ENCODE measurements around the gene THSD7B.
"Not testable (repeated sequence)": the region's sequence is repeated elsewhere in the genome, so short reads cannot be mapped to it uniquely, and the experiment has no call there.

THSD7B gene

GRCh38 chr2:137287913-137288639, 522.7 kb downstream of the THSD7B start:
- no peak for DNase-seq

DNA sequence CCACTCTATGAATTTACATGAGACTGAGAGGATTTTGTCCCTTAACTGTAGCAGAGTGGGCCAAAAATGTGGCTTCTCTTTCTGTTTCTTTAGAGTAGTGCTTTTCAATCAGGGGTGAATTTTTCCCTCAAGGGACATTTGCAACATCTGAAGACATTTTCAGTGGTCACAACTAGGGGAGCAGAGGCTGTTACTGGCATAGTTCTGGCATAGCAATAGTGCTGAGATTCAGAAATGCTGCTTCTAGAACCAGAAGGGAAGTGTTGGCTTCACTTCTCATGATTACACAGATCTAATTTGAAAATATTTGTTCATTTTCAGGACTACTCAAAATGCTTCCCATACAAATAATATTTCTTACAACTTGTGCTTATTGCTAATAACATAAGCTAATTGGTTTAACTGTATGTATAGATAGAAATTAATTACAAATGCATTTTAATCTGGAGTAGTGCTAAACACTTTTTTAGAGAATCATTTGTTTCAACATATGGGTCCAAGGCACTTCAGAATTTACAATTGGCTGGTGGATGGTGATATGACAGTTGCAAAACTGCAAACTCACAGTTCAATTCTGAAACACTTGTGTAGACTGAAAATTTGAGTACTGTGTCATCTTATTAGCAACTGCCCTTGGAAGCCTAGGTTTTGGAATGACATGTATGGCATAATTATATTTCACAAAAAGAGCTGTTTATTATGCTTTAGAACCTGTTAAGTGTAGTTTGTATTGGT, 526.7 kb downstream of the THSD7B start:
- no peak for DNase-seq

DNA sequence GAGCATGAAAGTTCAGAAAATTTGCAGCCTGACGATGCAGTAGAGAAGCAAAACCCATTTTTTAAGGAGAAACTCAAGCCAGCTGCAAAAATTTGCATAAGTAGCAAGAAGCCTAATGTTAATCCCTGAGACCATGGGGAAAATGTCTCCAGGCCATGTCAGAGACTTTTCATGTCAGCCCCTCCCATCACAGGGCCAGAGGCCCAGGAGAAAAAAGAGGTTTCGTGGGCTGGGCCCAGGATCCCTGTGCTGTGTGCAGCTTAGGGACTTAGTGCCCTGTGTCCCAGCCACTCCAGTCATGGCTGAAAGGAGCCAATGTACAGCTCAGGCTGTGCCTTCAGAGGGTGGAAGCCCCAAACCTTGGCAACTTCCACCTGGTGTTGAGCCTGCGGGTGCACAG, 533.0 kb downstream of the THSD7B start:
- DNase-seq, result no peak

GRCh38 chr2:137300987-137301386, 535.6 kb downstream of the THSD7B start:
- no peak for DNase-seq

- no peak for DNase-seq
These were observed 537.6 kb downstream of the THSD7B start for GRCh38 chr2:137302957-137303356.

GRCh38 chr2:137316075-137316474, 550.7 kb downstream of the THSD7B start:
- DNase-seq, result no peak

GRCh38 chr2:137321566-137321965, 556.2 kb downstream of the THSD7B start:
- DNase-seq, result no peak

DNA sequence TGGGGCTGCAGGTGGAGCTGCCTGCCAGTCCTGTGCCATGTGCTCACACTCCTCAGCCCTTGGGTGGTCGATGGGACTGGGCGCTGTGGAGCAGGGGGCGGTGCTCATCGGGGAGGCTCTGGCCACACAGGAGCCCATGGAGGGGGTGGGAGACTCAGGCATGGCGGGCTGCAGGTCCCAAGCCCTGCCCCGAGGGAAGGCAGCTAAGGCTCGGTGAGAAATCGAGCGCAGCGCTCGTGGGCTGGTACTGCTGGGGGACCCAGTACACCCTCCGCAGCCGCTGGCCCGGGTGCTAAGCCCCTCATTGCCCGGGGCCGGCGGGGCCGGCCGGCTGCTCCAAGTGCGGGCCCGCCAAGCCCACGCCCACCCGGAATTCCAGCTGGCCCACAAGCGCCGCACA, 566.2 kb downstream of the THSD7B start:
- not testable (repeated sequence) for DNase-seq

DNA sequence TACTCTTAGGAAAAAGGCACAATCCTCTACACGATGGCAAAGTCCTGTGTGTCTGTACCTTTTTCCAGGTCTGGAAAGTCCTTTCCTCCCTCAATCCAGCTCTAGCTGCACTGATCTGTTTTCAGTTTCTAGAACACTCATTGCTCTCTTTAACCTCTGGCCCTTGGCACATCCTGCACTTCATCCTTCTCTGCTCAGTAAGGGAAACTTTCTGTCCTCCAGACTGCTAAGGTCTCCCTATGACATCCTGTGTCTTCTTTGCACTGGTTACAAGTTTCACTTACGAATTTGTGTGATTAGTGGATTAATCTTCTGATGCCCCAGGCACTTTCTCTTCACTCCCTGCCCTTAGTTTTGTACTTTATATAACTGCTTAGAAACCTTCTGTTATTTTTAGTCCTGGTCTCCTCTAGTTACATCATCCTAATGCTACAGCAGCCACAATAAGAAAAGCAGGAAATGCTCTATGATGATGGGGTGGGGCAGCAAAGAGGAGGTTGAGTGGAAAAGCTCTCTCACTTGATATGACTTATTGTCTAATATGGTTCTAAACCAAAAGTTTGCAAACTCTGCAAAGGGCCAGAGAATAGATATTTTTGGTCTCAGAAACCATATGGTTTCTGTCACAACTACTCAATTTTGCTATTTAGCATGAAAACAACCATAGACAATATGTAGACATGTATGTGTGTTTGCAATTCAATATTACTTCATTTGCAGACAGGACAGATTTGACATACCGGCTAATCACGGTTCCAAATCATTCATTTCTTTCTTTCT, 568.2 kb downstream of the THSD7B start:
- DNase-seq, result no peak

DNA sequence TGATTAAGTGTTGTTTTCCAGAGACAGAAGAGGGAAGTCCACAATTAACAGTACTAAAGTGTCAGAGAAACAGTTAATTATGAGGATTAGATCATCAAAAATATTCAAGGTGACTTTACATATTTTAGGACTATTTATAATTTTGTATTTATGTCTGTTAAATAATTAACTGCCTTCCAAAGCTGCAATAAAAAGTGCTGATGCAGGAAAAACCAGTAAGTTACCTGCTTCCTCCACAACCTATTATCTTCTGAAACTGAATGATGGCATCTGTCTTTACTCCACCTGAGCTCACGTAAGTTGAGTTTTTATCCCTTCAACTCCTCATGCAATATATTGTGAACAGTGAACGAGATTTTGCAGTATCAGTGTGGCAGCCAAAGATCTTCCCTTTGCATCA, 570.7 kb downstream of the THSD7B start:
- DNase-seq, result no peak

DNA sequence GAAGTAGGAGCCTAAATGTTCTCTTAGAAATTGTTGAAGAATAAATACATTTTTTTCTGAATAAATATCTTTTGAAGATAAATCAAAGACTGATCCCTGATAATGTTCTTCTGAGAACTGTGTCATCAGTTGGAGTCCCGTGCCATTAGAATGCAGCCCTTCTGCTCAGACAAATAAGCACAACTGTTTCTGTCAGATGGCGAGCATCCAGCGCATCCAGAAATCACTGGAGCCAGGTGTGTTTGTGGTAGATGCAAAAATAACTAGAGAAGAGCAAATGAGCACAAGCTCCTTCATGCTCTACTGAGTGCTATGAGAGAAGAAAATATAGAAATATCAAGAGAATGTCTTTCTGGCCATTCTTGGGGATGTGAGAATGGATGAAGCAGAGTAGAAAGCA, 573.7 kb downstream of the THSD7B start:
- DNase-seq, result no peak

DNA sequence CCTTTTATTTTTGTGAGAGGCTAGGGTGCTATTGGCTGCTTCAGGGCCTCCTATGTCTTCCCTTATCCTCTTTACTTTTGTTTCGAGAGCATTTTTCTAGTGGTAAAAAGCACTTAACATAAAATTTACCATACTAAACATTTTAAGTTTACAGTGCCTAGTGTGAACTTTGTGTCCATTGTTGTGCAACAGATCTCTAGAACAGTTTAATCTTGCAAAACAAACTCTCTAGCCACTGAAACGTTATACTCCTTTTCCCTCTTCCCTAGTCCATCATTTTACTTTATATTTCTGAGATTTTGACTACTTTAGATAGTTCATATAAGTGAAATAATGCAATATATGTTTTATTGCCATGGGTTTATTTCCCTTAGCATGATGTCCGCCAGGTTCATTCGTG, 580.6 kb downstream of the THSD7B start:
- no peak for DNase-seq

- no peak for DNase-seq
These were observed 583.0 kb downstream of the THSD7B start for GRCh38 chr2:137348301-137348700.

DNA sequence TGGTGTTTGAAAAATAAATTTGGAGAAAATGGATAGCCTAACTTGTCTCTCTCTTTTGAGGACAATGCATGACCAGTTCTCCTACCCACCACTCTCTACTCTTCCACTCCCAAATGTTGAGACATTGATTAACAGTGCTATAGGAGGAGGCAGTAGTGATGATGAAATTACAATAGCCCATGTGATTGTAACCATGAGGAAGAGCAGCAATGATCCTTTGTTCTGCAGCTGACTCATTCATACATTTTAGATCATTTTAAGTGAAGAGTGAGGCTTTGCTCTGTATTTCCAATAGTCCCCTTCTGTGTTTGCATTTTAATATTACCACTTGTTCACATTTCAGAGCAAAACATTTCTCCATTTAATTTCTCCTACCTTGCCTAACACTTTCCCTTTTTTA, 592.3 kb downstream of the THSD7B start:
- no peak for DNase-seq

DNA sequence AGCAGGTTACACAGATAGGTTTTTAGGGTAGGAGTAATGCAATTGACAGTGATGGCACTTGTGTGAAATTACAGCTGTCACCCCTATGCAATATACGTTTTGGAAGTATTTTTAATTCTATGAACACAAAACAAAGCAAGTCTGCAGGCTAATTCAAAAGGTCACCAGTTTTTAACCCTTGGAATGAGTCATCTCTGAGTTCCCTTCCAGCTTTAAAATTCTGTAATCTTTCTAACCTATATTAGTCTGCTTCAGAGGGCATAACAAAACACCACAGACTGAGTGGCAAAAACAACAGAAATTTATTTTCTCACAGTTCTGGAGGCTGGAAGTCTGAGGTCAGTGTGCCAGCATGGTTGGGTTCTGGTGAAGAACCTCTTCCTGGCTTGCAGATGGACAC, 602.0 kb downstream of the THSD7B start:
- no peak for DNase-seq

- DNase-seq, result no peak
These were observed 603.8 kb downstream of the THSD7B start for GRCh38 chr2:137369106-137369505.

GRCh38 chr2:137379186-137379585, 613.8 kb downstream of the THSD7B start:
- DNase-seq, result no peak

- no peak for DNase-seq
These were observed 615.3 kb downstream of the THSD7B start for GRCh38 chr2:137380610-137381009.

- no peak for DNase-seq
These were observed 616.4 kb downstream of the THSD7B start for GRCh38 chr2:137381731-137382130.

GRCh38 chr2:137383391-137383790, 618.0 kb downstream of the THSD7B start:
- DNase-seq, result no peak

DNA sequence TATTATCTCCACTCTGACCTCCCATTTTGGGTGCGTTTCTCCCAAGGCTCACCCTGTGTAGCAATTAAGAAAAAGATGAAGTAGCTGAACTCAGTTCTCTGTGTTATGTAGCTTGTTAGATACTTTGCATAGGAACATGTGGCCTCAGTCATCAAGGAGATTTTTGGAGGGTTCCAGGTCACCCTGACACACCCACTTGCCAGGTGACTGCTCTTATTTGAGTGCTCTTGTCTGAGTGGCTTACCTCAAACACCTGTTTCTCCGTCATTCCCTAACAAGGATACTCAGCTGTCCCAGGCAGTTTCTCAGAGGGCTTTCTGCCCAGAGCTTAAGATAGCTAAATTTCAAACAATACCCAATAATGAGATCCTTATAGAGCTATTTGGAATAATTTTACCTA, 621.7 kb downstream of the THSD7B start:
- DNase-seq, result no peak

DNA sequence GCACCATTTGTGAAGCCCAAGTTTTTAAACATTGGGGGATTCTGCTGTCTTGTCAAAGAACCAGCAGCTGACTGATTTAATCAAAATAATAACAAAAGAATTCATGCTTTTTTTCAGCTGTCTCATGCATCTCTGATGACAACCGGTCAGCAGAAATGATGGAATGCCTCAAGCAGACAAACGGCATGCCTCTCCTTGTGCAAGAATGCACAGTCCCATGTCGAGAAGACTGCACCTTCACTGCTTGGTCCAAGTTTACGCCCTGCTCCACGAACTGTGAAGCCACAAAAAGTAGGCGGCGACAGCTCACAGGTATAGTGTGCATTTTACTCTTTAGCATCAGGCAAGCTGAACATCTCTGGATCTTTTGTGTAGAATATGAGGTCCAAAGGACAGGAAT, 640.2 kb downstream of the THSD7B start:
- no peak for DNase-seq

DNA sequence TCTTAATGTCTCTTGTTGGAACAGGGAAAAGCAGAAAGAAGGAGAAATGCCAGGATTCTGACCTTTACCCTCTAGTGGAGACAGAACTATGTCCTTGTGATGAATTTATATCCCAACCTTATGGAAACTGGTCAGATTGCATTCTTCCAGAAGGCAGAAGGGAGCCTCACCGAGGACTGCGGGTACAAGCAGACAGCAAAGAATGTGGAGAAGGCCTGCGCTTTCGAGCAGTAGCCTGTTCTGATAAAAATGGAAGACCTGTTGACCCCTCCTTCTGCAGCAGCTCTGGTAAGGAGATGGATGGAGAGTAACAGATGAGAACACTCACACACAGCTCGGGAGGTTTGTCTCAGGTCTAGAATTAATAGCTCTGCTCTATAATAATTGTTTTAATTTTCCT, 646.2 kb downstream of the THSD7B start:
- no peak for DNase-seq

GRCh38 chr2:137420744-137421143, 655.4 kb downstream of the THSD7B start:
- DNase-seq, result no peak
